NCI-H1105 treated with DMSO at 0.1 percent for 48 hours (cell line): ENCODE results near the gene ACOX3.
"Not testable (repeated sequence)": the region's sequence is repeated elsewhere in the genome, so short reads cannot be mapped to it uniquely, and the experiment has no call there.

Experiments used
- DNase-seq: peaks from one replicate; lab custom pipeline; 2025; lab: John Stamatoyannopoulos, UW

Gene ACOX3

GRCh38 chr4:8440492-8441311, at the start of gene ACOX3, which contains the start of gene TRMT44:
Gene ACOX3 (minus strand): TSS chr4:8440723. CDS start chr4:8416521, 24,202 bp downstream.
Gene TRMT44 (plus strand): TSS chr4:8440777. CDS start chr4:8440823, 46 bp downstream.
- peak; percentile 59 for DNase-seq

GRCh38 chr4:8488791-8489369, 48.4 kb upstream of the ACOX3 start:
- DNase-seq: no peak

- not testable (repeated sequence) for DNase-seq
These were observed 46.1 kb upstream of the ACOX3 start for GRCh38 chr4:8486643-8487042.

GRCh38 chr4:8480221-8480620, 39.7 kb upstream of the ACOX3 start:
- DNase-seq: no peak

- DNase-seq: no peak
These were observed 38.5 kb upstream of the ACOX3 start for GRCh38 chr4:8478801-8479744.

- DNase-seq: no peak
These were observed 37.8 kb upstream of the ACOX3 start for GRCh38 chr4:8478371-8478770.

GRCh38 chr4:8477676-8478075, 37.2 kb upstream of the ACOX3 start:
- no peak for DNase-seq

- no peak for DNase-seq
These were observed 36.6 kb upstream of the ACOX3 start for GRCh38 chr4:8477095-8477635.

- DNase-seq: no peak
These were observed 35.4 kb upstream of the ACOX3 start for GRCh38 chr4:8475751-8476575.

GRCh38 chr4:8474856-8475255, 34.3 kb upstream of the ACOX3 start:
- DNase-seq: no peak

- no peak for DNase-seq
These were observed 33.5 kb upstream of the ACOX3 start for GRCh38 chr4:8473920-8474590.

- DNase-seq: no peak
These were observed 32.8 kb upstream of the ACOX3 start for GRCh38 chr4:8473198-8473919.

GRCh38 chr4:8472689-8473197, 32.2 kb upstream of the ACOX3 start:
- no peak for DNase-seq

GRCh38 chr4:8472158-8472688, 31.7 kb upstream of the ACOX3 start:
- DNase-seq: no peak

- no peak for DNase-seq
These were observed 30.8 kb upstream of the ACOX3 start for GRCh38 chr4:8471211-8471875.

- DNase-seq: no peak
These were observed 30.0 kb upstream of the ACOX3 start for GRCh38 chr4:8470451-8471024.

- no peak for DNase-seq
These were observed 29.0 kb upstream of the ACOX3 start for GRCh38 chr4:8469550-8469949.

GRCh38 chr4:8468746-8469535, 28.4 kb upstream of the ACOX3 start:
- DNase-seq: peak; percentile 18
